Gastrocnemius medialis (tissue), 4 donors: ENCODE results near the gene SLC5A2. TPM values are rescaled to one million over a fixed set of nuclear protein-coding genes. Genes with fewer than 3 reads are reported as not detected.
"Not testable (repeated sequence)": the region's sequence is repeated elsewhere in the genome, so short reads cannot be mapped to it uniquely, and the experiment has no call there.

Experiments used
- ATAC-seq, 2 donors: fragments of 150-250 bp; one replicate each; pipeline ENCODE4 v1.9.1; 2016
- DNase-seq, 2 donors: peaks; one replicate each; pipeline ENCODE4 v3.0.0-alpha.2; 2019
- H3K27ac ChIP-seq, 4 donors: fragments of 200-600 bp; sonication (generic); 1 replicate in 1 of 4; 2 replicates in 3 of 4; pipeline ENCODE4 v1.5.1; 2016 to 2018; ENCODE audit warnings: mild to moderate bottlenecking in 2 of 4, moderate library complexity in 1 of 4
- H3K27me3 ChIP-seq, 3 donors: fragments of 200-600 bp; sonication (generic) in 2 of 3; 1 replicate in 1 of 3; 2 replicates in 2 of 3; pipeline versions ENCODE4 v1.5.1 to v1.6.0; 2016 to 2019; ENCODE audit warnings: mild to moderate bottlenecking in 1 of 3, moderate library complexity in 1 of 3
- H3K36me3 ChIP-seq, 2 donors: fragments of 200-600 bp; sonication (generic) in 1 of 2; one replicate each; pipeline ENCODE4 v1.5.1; 2017 to 2018
- H3K4me1 ChIP-seq, 2 donors: fragments of 200-600 bp; sonication (generic) in 1 of 2; one replicate each; pipeline ENCODE4 v1.5.1; 2016 to 2017; ENCODE audit warnings: mild to moderate bottlenecking in 2 of 2
- H3K4me3 ChIP-seq, 4 donors: fragments of 200-600 bp; sonication (generic) in 3 of 4; 1 replicate in 1 of 4; 2 replicates in 3 of 4; pipeline ENCODE4 v1.5.1; 2016 to 2019; ENCODE audit warnings: mild to moderate bottlenecking in 2 of 4
- H3K9me3 ChIP-seq, 3 donors: fragments of 200-600 bp; sonication (generic) in 2 of 3; 1 replicate in 1 of 3; 2 replicates in 2 of 3; pipeline ENCODE4 v1.5.1; 2016 to 2019
- POLR2A ChIP-seq, 2 donors: fragments of 450-650 bp; IDR thresholded peaks; one replicate each; pipeline ENCODE4 v1.6.1; 2017; ENCODE audit warnings: antibody characterized with exemption in 2 of 2, mild to moderate bottlenecking in 2 of 2, moderate library complexity in 2 of 2
- in situ Hi-C, 4 donors: fragments of 200-750 bp; cut with MboI; loops; one replicate each; pipeline versions ENCODE4 v1.15.0 to v1.8.0; 2017; ENCODE audit warnings: low sequenced_read_pairs in 4 of 4
- intact Hi-C: fragments of 100-400 bp; cut with DNase I; formaldehyde crosslinking; loops from one replicate; pipeline ENCODE4 v1.15.1; 2023; ENCODE audit warnings: low total_unique reads
- total RNA-seq, 4 donors: library from RNA; depleted of rRNA; stranded (reverse); fragments of >200 nt; gene quantifications; one replicate each; pipeline versions ENCODE4 v1.1.0 to v1.2.3, GENCODE V29; 2016
- TF ChIP-seq, protein P1 (sequence below), 5 experiments: fragments of 450-650 bp in 3 of 5; fragments of 200-600 bp in 2 of 5; sonication (generic) in 2 of 5; IDR thresholded peaks in 4 of 5; conservative IDR thresholded peaks in 1 of 5; 1 replicate in 4 of 5; 2 replicates in 1 of 5; pipeline ENCODE4 v1.5.1; 2016 to 2019; ENCODE audit warnings: antibody characterized with exemption in 5 of 5, mild to moderate bottlenecking in 3 of 5, moderate library complexity in 3 of 5

SLC5A2 gene
- total RNA-seq = not detected

GRCh38 chr16:31483081-31483480 lies at the start of gene SLC5A2:
TSS of gene SLC5A2 (plus strand) at chr16:31483123. CDS start at chr16:31483137, 14 bp downstream.
- in situ Hi-C loops (no loop called here), intact Hi-C loops (no loop called here)
- TF ChIP-seq POLR2A (IDR thresholded peaks at IDR 0.05) = no peak
- TF ChIP-seq, protein P1, sequence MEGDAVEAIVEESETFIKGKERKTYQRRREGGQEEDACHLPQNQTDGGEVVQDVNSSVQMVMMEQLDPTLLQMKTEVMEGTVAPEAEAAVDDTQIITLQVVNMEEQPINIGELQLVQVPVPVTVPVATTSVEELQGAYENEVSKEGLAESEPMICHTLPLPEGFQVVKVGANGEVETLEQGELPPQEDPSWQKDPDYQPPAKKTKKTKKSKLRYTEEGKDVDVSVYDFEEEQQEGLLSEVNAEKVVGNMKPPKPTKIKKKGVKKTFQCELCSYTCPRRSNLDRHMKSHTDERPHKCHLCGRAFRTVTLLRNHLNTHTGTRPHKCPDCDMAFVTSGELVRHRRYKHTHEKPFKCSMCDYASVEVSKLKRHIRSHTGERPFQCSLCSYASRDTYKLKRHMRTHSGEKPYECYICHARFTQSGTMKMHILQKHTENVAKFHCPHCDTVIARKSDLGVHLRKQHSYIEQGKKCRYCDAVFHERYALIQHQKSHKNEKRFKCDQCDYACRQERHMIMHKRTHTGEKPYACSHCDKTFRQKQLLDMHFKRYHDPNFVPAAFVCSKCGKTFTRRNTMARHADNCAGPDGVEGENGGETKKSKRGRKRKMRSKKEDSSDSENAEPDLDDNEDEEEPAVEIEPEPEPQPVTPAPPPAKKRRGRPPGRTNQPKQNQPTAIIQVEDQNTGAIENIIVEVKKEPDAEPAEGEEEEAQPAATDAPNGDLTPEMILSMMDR (IDR thresholded peaks at IDR 0.05 in 4 of 5, conservative IDR thresholded peaks at IDR 0.05 in 1 of 5) = no peak
- peaks cover 36 to 39% (median 36%) of the 10 kb centered on the region in 3 donors for H3K27me3 ChIP-seq
- H3K4me1 ChIP-seq = peaks cover 6 to 12% of the 10 kb centered on the region in 2 donors
- H3K4me3 ChIP-seq = no peak within 1 kb of the TSS
- no peak within 1 kb of the TSS for H3K27ac ChIP-seq
- no peaks in the 10 kb centered on the region for H3K9me3 ChIP-seq
- H3K36me3 ChIP-seq = no peaks in the 10 kb centered on the region
- DNase-seq (no peak), ATAC-seq (no peak)

DNA sequence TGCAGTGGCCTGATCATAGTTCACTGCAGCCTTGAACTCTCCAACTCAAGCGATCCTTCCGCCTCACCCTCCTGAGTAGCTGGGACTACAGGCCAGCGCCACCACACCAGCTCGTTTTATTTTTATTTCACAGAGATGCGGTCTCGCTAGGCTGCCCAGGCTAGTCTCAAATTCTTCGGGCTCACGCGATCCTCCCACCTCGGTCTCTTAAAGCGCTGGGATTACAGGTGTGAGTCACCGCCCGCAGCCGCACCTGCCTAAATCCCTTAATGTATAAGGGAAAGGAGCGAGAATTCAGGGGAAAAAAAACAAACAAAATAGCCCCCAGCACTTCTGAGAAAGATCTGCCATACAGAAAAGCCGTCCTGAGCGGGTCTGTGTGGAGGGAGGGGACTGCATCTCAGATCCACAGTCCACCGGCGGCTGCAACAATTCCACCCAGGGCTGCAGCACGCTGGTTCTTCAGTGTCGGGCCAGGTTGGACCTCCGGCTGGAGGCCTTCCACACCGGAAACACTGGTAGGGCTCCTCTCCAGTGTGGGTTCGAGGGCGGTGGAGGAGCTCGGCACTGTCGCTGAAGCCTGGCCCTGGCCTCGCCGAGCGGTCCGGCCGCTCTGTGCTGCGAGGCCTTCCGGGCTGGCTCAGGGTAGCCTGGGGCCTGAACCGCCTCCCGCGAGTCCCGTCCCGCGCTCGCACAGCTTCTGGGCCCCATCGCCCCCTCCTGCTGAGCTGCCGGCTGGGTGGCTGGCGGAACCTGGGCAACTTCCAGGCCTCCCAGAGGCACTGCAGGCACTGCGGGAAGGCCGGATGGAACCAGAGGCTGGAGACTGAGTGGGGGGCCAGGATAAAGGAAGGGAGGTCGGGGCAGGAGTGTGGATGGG lies 47.3 kb upstream of the SLC5A2 start:
- ATAC-seq = no peak
- no peak for TF ChIP-seq POLR2A (IDR thresholded peaks at IDR 0.05)
- TF ChIP-seq, protein P1 (IDR thresholded peaks at IDR 0.05 in 4 of 5, conservative IDR thresholded peaks at IDR 0.05 in 1 of 5) = no peak
- in situ Hi-C loops = loop anchor here in 2 of 4 donors (25.0 kb wide), 2 partner anchors 448 to 473 kb away; partner anchors contain the start of genes HSD3B7 (in 1 of the 2) and SETD1A (in 1 of the 2)

GRCh38 chr16:31436221-31437045 lies 46.5 kb upstream of the SLC5A2 start:
- no peak for ATAC-seq
- intact Hi-C loops = no loop called here
- no peaks in the 10 kb centered on the region for H3K27me3 ChIP-seq
- H3K36me3 ChIP-seq = no peaks in the 10 kb centered on the region
- H3K4me3 ChIP-seq = no peak overlapping the region
- no peak for TF ChIP-seq POLR2A (IDR thresholded peaks at IDR 0.05)
- TF ChIP-seq, protein P1 (IDR thresholded peaks at IDR 0.05 in 4 of 5, conservative IDR thresholded peaks at IDR 0.05 in 1 of 5) = no peak
- DNase-seq = peak in 1 of 2 donors; percentile 12
- peaks cover 20 to 24% of the 10 kb centered on the region in 2 donors for H3K4me1 ChIP-seq
- in situ Hi-C loops = loop anchor here in 2 of 4 donors (25.0 kb wide), 2 partner anchors 449 to 474 kb away; partner anchors contain the start of genes HSD3B7 (in 1 of the 2) and SETD1A (in 1 of the 2)
- H3K27ac ChIP-seq = no peak overlapping the region
- H3K9me3 ChIP-seq = no peaks in the 10 kb centered on the region

More for the DNA sequence above, 47.3 kb upstream of the SLC5A2 start:
- Histone ChIP-seq H3K9me3 (no peaks in the 10 kb centered on the region), H3K27me3 (no peaks in the 10 kb centered on the region), H3K4me1 (peaks cover 28% of the 10 kb centered on the region in 2 donors), H3K4me3 (no peak overlapping the region), H3K27ac (no peak overlapping the region), H3K36me3 (no peaks in the 10 kb centered on the region)
- intact Hi-C loops = no loop called here
- DNase-seq = peak in 1 of 2 donors; percentile 12

- H3K36me3 ChIP-seq = no peaks in the 10 kb centered on the region
- DNase-seq (no peak), ATAC-seq (no peak)
- H3K27ac ChIP-seq = peak overlapping the region; percentile 65 to 94 (median 79)
- TF ChIP-seq POLR2A (IDR thresholded peaks at IDR 0.05) = no peak
- TF ChIP-seq, protein P1 (IDR thresholded peaks at IDR 0.05 in 4 of 5, conservative IDR thresholded peaks at IDR 0.05 in 1 of 5) = no peak
- H3K4me1 ChIP-seq = peaks cover 19 to 20% of the 10 kb centered on the region in 2 donors
- H3K4me3 ChIP-seq = no peak overlapping the region
- intact Hi-C loops = no loop called here
- in situ Hi-C loops = loop anchor here in 2 of 4 donors (25.0 kb wide), 2 partner anchors 451 to 476 kb away; partner anchors contain the start of genes HSD3B7 (in 1 of the 2) and SETD1A (in 1 of the 2)
- H3K9me3 ChIP-seq = no peaks in the 10 kb centered on the region
- H3K27me3 ChIP-seq = no peaks in the 10 kb centered on the region
These were observed 44.5 kb upstream of the SLC5A2 start for GRCh38 chr16:31438414-31438813.

DNA sequence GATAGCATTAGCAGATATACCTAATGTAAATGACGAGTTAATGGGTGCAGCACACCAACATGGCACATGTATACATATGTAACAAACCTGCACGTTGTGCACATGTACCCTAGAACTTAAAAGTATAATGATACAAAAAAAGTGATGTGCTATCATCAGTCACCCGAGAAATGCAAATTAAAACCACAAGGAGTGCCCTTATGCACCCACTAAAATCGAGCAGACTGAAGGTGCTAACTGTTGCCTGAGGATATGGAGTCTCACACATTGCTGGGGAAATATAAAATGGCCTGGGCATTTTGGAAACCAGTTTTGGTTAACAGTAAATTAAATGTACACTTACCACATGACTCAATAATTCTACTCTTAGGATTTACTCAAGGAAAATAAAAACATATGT lies 43.9 kb upstream of the SLC5A2 start:
- intact Hi-C loops, DNase-seq, H3K27me3 ChIP-seq, H3K9me3 ChIP-seq, H3K4me3 ChIP-seq, H3K36me3 ChIP-seq, ATAC-seq: not testable (repeated sequence)
- Histone ChIP-seq H3K27ac (peak overlapping the region; percentile 87 to 99 (median 96)), H3K4me1 (peaks cover 19 to 21% of the 10 kb centered on the region in 2 donors)
- in situ Hi-C loops = loop anchor here in 2 of 4 donors (25.0 kb wide), 2 partner anchors 452 to 477 kb away; partner anchors contain the start of genes HSD3B7 (in 1 of the 2) and SETD1A (in 1 of the 2)
